ENCODE data around the gene CEP128. TPM values are rescaled to one million over a fixed set of nuclear protein-coding genes. Genes with fewer than 3 reads are reported as not detected.
"Not testable (repeated sequence)": the region's sequence is repeated elsewhere in the genome, so short reads cannot be mapped to it uniquely, and the experiment has no call there.

The CEP128 gene
- total and polyA plus RNA-seq, 5 donors from 2014 or later, result 9.3 to 82.8 (median 10.8) TPM

GRCh38 chr14:80923368-80923767 is 18.2 kb downstream of the CEP128 start:
- ATAC-seq (ENCODE audit: low read depth in 2 of 2), result no peak
- H3K4me1 Mint-ChIP-seq, result peaks cover 10 to 25% (median 18%) of the 10 kb centered on the region in 4 donors
- peak overlapping the region in 1 of 3 donors; percentile 64 for H3K27ac Mint-ChIP-seq
- Histone ChIP-seq H3K4me1 (ENCODE audit: control insufficient read depth, insufficient read depth, low read length, poor library complexity, severe bottlenecking) (peaks cover 6% of the 10 kb centered on the region), H3K36me3 (ENCODE audit: control insufficient read depth, insufficient read depth, low read length) (peaks cover 4% of the 10 kb centered on the region), H3K27me3 (ENCODE audit: control insufficient read depth, insufficient read depth, low read length) (no peaks in the 10 kb centered on the region), H3K4me3 (ENCODE audit: low read depth, low read length) (no peak overlapping the region), H3K27ac (ENCODE audit: insufficient read depth, low read length, poor library complexity, severe bottlenecking) (no peak overlapping the region), H3K9me3 (ENCODE audit: control insufficient read depth in 2 of 2, low read length in 2 of 2) (no peaks in the 10 kb centered on the region)
- H3K4me3 Mint-ChIP-seq, result no peak overlapping the region
- no peaks in the 10 kb centered on the region for H3K27me3 Mint-ChIP-seq
- no peak for DNase-seq
- H3K36me3 Mint-ChIP-seq, result peaks cover 31% of the 10 kb centered on the region
- H3K9me3 Mint-ChIP-seq, result peaks cover 0 to 1% (median 0%) of the 10 kb centered on the region in 7 donors

- H3K4me1 ChIP-seq (ENCODE audit: control insufficient read depth, insufficient read depth, low read length, poor library complexity, severe bottlenecking), result peaks cover 3% of the 10 kb centered on the region
- no peaks in the 10 kb centered on the region for H3K27me3 ChIP-seq (ENCODE audit: control insufficient read depth, insufficient read depth, low read length)
- DNase-seq (no peak), ATAC-seq (ENCODE audit: low read depth in 2 of 2) (no peak)
- H3K27ac Mint-ChIP-seq, result no peak overlapping the region
- H3K4me3 ChIP-seq (ENCODE audit: low read depth, low read length), result no peak overlapping the region
- H3K9me3 Mint-ChIP-seq, result peaks cover 0 to 2% (median 0%) of the 10 kb centered on the region in 7 donors
- H3K36me3 Mint-ChIP-seq, result peaks cover 33% of the 10 kb centered on the region
- no peak overlapping the region for H3K4me3 Mint-ChIP-seq
- peaks cover 15% of the 10 kb centered on the region for H3K36me3 ChIP-seq (ENCODE audit: control insufficient read depth, insufficient read depth, low read length)
- no peak overlapping the region for H3K27ac ChIP-seq (ENCODE audit: insufficient read depth, low read length, poor library complexity, severe bottlenecking)
- no peaks in the 10 kb centered on the region for H3K9me3 ChIP-seq (ENCODE audit: control insufficient read depth in 2 of 2, low read length in 2 of 2)
- peaks cover 11 to 31% (median 15%) of the 10 kb centered on the region in 4 donors for H3K4me1 Mint-ChIP-seq
- no peaks in the 10 kb centered on the region for H3K27me3 Mint-ChIP-seq
Observed at GRCh38 chr14:80919622-80920021, 21.9 kb downstream of the CEP128 start.

GRCh38 chr14:80912013-80912412 is 29.5 kb downstream of the CEP128 start:
- peaks cover 34% of the 10 kb centered on the region for H3K36me3 Mint-ChIP-seq
- not testable (repeated sequence) for H3K27me3 Mint-ChIP-seq; H3K27ac Mint-ChIP-seq; DNase-seq; H3K4me3 ChIP-seq (ENCODE audit: low read depth, low read length); H3K4me3 Mint-ChIP-seq; ATAC-seq (ENCODE audit: low read depth in 2 of 2); H3K9me3 Mint-ChIP-seq; H3K9me3 ChIP-seq (ENCODE audit: control insufficient read depth in 2 of 2, low read length in 2 of 2); H3K27me3 ChIP-seq (ENCODE audit: control insufficient read depth, insufficient read depth, low read length); H3K27ac ChIP-seq (ENCODE audit: insufficient read depth, low read length, poor library complexity, severe bottlenecking); H3K4me1 ChIP-seq (ENCODE audit: control insufficient read depth, insufficient read depth, low read length, poor library complexity, severe bottlenecking)
- peaks cover 0 to 18% (median 3%) of the 10 kb centered on the region in 4 donors for H3K4me1 Mint-ChIP-seq
- H3K36me3 ChIP-seq (ENCODE audit: control insufficient read depth, insufficient read depth, low read length), result peaks cover 21% of the 10 kb centered on the region

- ATAC-seq (ENCODE audit: low read depth in 2 of 2), result no peak
- Mint-ChIP-seq H3K36me3 (peaks cover 40% of the 10 kb centered on the region), H3K4me1 (peaks cover 9 to 32% (median 13%) of the 10 kb centered on the region in 4 donors), H3K27ac (no peak overlapping the region), H3K4me3 (no peak overlapping the region), H3K9me3 (peaks cover 0 to 2% (median 0%) of the 10 kb centered on the region in 7 donors), H3K27me3 (no peaks in the 10 kb centered on the region)
- peaks cover 8% of the 10 kb centered on the region for H3K36me3 ChIP-seq (ENCODE audit: control insufficient read depth, insufficient read depth, low read length)
- H3K9me3 ChIP-seq (ENCODE audit: control insufficient read depth in 2 of 2, low read length in 2 of 2), result no peaks in the 10 kb centered on the region
- no peaks in the 10 kb centered on the region for H3K4me1 ChIP-seq (ENCODE audit: control insufficient read depth, insufficient read depth, low read length, poor library complexity, severe bottlenecking)
- no peak overlapping the region for H3K27ac ChIP-seq (ENCODE audit: insufficient read depth, low read length, poor library complexity, severe bottlenecking)
- no peaks in the 10 kb centered on the region for H3K27me3 ChIP-seq (ENCODE audit: control insufficient read depth, insufficient read depth, low read length)
- DNase-seq, result no peak
- no peak overlapping the region for H3K4me3 ChIP-seq (ENCODE audit: low read depth, low read length)
Observed at GRCh38 chr14:80906946-80907345, 34.6 kb downstream of the CEP128 start.

- H3K4me1 Mint-ChIP-seq, result peaks cover 13 to 38% (median 18%) of the 10 kb centered on the region in 4 donors
- no peaks in the 10 kb centered on the region for H3K27me3 Mint-ChIP-seq
- no peaks in the 10 kb centered on the region for H3K9me3 ChIP-seq (ENCODE audit: control insufficient read depth in 2 of 2, low read length in 2 of 2)
- H3K4me3 ChIP-seq (ENCODE audit: low read depth, low read length), result no peak overlapping the region
- H3K4me1 ChIP-seq (ENCODE audit: control insufficient read depth, insufficient read depth, low read length, poor library complexity, severe bottlenecking), result peaks cover 3% of the 10 kb centered on the region
- H3K27ac ChIP-seq (ENCODE audit: insufficient read depth, low read length, poor library complexity, severe bottlenecking), result no peak overlapping the region
- H3K4me3 Mint-ChIP-seq, result no peak overlapping the region
- DNase-seq (no peak), ATAC-seq (ENCODE audit: low read depth in 2 of 2) (no peak)
- no peaks in the 10 kb centered on the region for H3K27me3 ChIP-seq (ENCODE audit: control insufficient read depth, insufficient read depth, low read length)
- H3K9me3 Mint-ChIP-seq, result peaks cover 0 to 2% (median 0%) of the 10 kb centered on the region in 7 donors
- H3K36me3 Mint-ChIP-seq, result peaks cover 45% of the 10 kb centered on the region
- H3K36me3 ChIP-seq (ENCODE audit: control insufficient read depth, insufficient read depth, low read length), result peaks cover 8% of the 10 kb centered on the region
- H3K27ac Mint-ChIP-seq, result peak overlapping the region in 1 of 3 donors; percentile 53
Observed at GRCh38 chr14:80906336-80906735, 35.2 kb downstream of the CEP128 start.

DNA sequence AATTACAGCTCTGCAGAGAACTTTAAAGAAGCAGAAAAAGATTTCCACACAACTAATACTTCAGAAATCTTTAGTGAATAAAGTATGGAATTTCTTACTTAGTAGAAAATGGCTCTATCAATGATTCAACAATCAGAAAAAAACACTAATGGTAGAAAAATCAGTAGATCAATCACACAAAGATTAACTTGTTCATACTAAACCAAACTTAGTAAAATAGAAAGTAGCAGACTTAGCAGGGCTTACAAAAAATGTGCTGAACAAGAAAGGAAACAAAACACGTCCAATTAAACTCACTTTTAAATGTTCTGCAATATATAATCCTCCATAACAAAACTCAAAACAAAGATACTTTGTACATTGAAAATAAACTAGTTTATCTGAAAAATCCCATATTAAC is 38.9 kb downstream of the CEP128 start:
- Histone ChIP-seq H3K27me3 (ENCODE audit: control insufficient read depth, insufficient read depth, low read length) (no peaks in the 10 kb centered on the region), H3K27ac (ENCODE audit: insufficient read depth, low read length, poor library complexity, severe bottlenecking) (no peak overlapping the region), H3K36me3 (ENCODE audit: control insufficient read depth, insufficient read depth, low read length) (peaks cover 13% of the 10 kb centered on the region), H3K4me3 (ENCODE audit: low read depth, low read length) (peak overlapping the region; percentile 64), H3K9me3 (ENCODE audit: control insufficient read depth in 2 of 2, low read length in 2 of 2) (no peaks in the 10 kb centered on the region), H3K4me1 (ENCODE audit: control insufficient read depth, insufficient read depth, low read length, poor library complexity, severe bottlenecking) (peaks cover 3% of the 10 kb centered on the region)
- Mint-ChIP-seq H3K27ac (peak overlapping the region in 2 of 3 donors; percentile 1 to 65), H3K9me3 (peaks cover 0 to 2% (median 0%) of the 10 kb centered on the region in 7 donors), H3K4me3 (peak overlapping the region; percentile 3 to 19 (median 10)), H3K4me1 (peaks cover 11 to 32% (median 25%) of the 10 kb centered on the region in 4 donors), H3K27me3 (no peaks in the 10 kb centered on the region), H3K36me3 (peaks cover 58% of the 10 kb centered on the region)
- ATAC-seq (ENCODE audit: low read depth in 2 of 2), result no peak
- DNase-seq, result peak in 1 of 3 donors; percentile 18

DNA sequence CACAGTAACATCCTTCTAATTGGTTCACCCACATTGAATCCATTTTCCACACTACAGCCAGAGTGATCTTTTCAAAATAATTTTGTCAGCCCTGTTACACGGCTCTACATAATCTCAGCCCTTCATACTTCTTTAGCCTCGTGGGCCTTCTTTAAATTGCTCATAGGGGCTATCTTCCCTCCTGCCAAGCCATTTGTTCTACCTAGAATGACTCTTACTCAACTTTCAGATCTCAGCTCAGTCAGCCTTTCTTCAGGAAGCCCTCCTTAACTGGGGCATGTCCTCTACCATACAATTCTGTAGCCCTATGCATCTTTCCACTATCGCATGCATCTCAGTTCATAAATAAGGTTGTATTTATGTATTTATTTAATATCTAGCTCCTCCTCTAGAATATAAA is 39.7 kb downstream of the CEP128 start:
- H3K36me3 ChIP-seq (ENCODE audit: control insufficient read depth, insufficient read depth, low read length), result peaks cover 12% of the 10 kb centered on the region
- Mint-ChIP-seq H3K27me3 (no peaks in the 10 kb centered on the region), H3K9me3 (peaks cover 0 to 2% (median 0%) of the 10 kb centered on the region in 7 donors), H3K27ac (peak overlapping the region; percentile 1 to 56 (median 11)), H3K4me3 (peak overlapping the region in 2 of 4 donors; percentile 1 to 3), H3K4me1 (peaks cover 11 to 36% (median 27%) of the 10 kb centered on the region in 4 donors), H3K36me3 (peaks cover 62% of the 10 kb centered on the region)
- H3K27ac ChIP-seq (ENCODE audit: insufficient read depth, low read length, poor library complexity, severe bottlenecking), result no peak overlapping the region
- peak overlapping the region; percentile 64 for H3K4me3 ChIP-seq (ENCODE audit: low read depth, low read length)
- no peak for DNase-seq
- ATAC-seq (ENCODE audit: low read depth in 2 of 2), result no peak
- no peaks in the 10 kb centered on the region for H3K27me3 ChIP-seq (ENCODE audit: control insufficient read depth, insufficient read depth, low read length)
- H3K4me1 ChIP-seq (ENCODE audit: control insufficient read depth, insufficient read depth, low read length, poor library complexity, severe bottlenecking), result peaks cover 3% of the 10 kb centered on the region
- no peaks in the 10 kb centered on the region for H3K9me3 ChIP-seq (ENCODE audit: control insufficient read depth in 2 of 2, low read length in 2 of 2)

DNA sequence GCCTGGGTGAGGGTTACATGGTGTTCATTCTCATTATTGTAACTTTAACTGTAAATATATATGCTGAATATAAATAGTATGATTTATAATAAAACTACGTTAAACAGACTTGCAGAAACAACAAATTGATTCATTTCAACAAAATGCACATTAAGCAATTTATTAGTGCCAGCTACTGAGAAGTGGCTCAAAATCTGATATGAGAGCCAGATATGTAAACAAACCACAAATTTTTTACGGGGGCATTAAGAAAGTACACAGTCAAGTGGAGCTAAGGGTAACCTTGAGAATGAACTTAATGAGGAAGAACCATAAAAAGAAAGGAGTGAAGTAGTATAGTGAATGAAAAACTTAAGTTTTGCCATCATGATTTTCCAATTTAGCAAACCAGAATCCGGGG is 40.3 kb downstream of the CEP128 start:
- Mint-ChIP-seq H3K27ac (peak overlapping the region in 1 of 3 donors; percentile 1), H3K4me3 (no peak overlapping the region), H3K36me3 (peaks cover 57% of the 10 kb centered on the region), H3K9me3 (peaks cover 0 to under 1% (median 0%) of the 10 kb centered on the region in 7 donors), H3K27me3 (no peaks in the 10 kb centered on the region), H3K4me1 (peaks cover 11 to 33% (median 27%) of the 10 kb centered on the region in 4 donors)
- Histone ChIP-seq H3K36me3 (ENCODE audit: control insufficient read depth, insufficient read depth, low read length) (peaks cover 10% of the 10 kb centered on the region), H3K27ac (ENCODE audit: insufficient read depth, low read length, poor library complexity, severe bottlenecking) (no peak overlapping the region), H3K9me3 (ENCODE audit: control insufficient read depth in 2 of 2, low read length in 2 of 2) (no peaks in the 10 kb centered on the region), H3K4me3 (ENCODE audit: low read depth, low read length) (no peak overlapping the region), H3K4me1 (ENCODE audit: control insufficient read depth, insufficient read depth, low read length, poor library complexity, severe bottlenecking) (peaks cover 3% of the 10 kb centered on the region), H3K27me3 (ENCODE audit: control insufficient read depth, insufficient read depth, low read length) (no peaks in the 10 kb centered on the region)
- DNase-seq, result no peak
- ATAC-seq (ENCODE audit: low read depth in 2 of 2), result no peak

All from CD4-positive, CD25-positive, alpha-beta regulatory T cell (primary cell).